ENCODE measurements around the gene ADORA1. TPM values are rescaled to one million over a fixed set of nuclear protein-coding genes. Genes with fewer than 3 reads are reported as not detected.

Gene ADORA1
- total RNA-seq, 5 donors from 2014 or later (not counting 1 experiment from before 2014, with no cell fraction given) = not detected

DNA sequence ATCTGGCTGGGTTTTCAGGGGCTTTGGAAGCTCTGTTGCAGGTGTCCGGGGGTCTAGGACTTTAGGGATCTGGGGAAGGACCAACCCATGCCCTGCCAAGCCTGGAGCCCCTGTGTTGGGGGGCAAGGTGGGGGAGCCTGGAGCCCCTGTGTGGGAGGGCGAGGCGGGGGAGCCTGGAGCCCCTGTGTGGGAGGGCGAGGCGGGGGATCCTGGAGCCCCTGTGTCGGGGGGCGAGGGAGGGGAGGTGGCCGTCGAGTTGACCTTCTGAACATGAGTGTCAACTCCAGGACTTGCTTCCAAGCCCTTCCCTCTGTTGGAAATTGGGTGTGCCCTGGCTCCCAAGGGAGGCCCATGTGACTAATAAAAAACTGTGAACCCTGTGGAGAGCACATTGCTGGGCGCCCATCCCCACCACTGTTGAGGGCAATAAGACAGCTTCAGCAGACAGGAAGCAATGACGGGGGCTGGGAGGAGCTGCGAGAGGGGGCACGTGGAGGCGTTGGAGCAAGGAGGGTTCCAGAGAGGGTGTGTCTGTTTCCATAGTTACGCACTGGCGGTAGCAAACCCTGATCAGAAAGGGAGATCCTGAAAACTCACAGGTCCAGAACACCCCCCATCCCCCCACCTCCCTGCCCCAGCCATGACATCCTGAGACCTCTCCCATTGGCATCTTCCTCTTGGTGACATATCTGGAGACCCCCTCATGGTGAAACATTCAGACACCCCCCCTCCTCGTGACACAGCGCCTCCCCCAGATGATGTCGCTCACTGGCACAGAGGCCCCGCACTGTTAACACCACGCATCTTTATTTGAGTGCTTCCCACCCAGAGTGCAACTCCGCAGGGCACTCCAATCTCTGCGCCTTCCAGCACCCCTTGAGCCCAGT, 39.7 kb downstream of the ADORA1 start:
- no peaks in the 10 kb centered on the region for H3K9me3 Mint-ChIP-seq
- Histone ChIP-seq H3K36me3 (ENCODE audit: control insufficient read depth in 2 of 2, extremely low read depth in 1 of 2, insufficient read depth in 1 of 2, low read length in 1 of 2) (no peaks in the 10 kb centered on the region), H3K27me3 (replicated peaks in 1 of 2; ENCODE audit: control insufficient read depth in 2 of 2, extremely low read depth in 1 of 2, insufficient read depth in 2 of 2, low read length in 1 of 2) (peaks cover 0 to 44% of the 10 kb centered on the region in 2 experiments), H3K4me1 (ENCODE audit: control insufficient read depth in 1 of 2, extremely low read depth in 1 of 2, insufficient read depth in 2 of 2, low read length in 2 of 2) (no peaks in the 10 kb centered on the region), H3K27ac (ENCODE audit: low read length) (no peak overlapping the region), H3K4me3 (ENCODE audit: control insufficient read depth in 1 of 2, extremely low read depth in 1 of 2, low read length in 1 of 2) (no peak overlapping the region), H3K9me3 (no peaks in the 10 kb centered on the region)
- no peak for DNase-seq
- ATAC-seq (replicated peaks in 1 of 4) = no peak
- POLR2A ChIA-PET = no interaction called here
- no peaks in the 10 kb centered on the region for H3K4me1 Mint-ChIP-seq
- peaks cover 18 to 28% of the 10 kb centered on the region in 2 donors for H3K27me3 Mint-ChIP-seq
- no peak overlapping the region for H3K27ac Mint-ChIP-seq
- H3K36me3 Mint-ChIP-seq = no peaks in the 10 kb centered on the region
- 80% methylated on average over 13 of the region's 23 CpGs for WGBS (ENCODE audit: insufficient coverage)
- no peak overlapping the region for H3K4me3 Mint-ChIP-seq
- CTCF ChIA-PET = interaction anchor here in 1 of 2 donors (0.7 kb wide), 1 partner anchor 1983 kb away, joined by 3 read pairs; no protein-coding TSS in a partner anchor

DNA sequence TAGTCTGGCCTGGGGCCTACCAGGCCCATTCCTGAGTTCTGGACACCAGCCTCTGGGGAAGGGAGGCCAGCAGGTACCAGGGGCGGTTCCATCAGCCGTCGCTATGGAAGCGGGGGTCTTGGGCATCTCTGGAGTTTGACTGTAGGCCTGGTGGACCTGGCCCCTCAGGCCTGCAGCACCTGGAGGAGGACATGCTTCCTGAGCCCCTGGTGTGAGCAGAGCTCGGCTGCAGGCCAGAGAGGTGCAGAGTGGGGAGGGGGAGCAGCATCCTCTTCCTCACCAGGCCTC, 40.3 kb downstream of the ADORA1 start:
- no peak for ATAC-seq (replicated peaks in 1 of 4)
- DNase-seq = no peak
- H3K9me3 Mint-ChIP-seq = no peaks in the 10 kb centered on the region
- Histone ChIP-seq H3K36me3 (ENCODE audit: control insufficient read depth in 2 of 2, extremely low read depth in 1 of 2, insufficient read depth in 1 of 2, low read length in 1 of 2) (no peaks in the 10 kb centered on the region), H3K4me1 (ENCODE audit: control insufficient read depth in 1 of 2, extremely low read depth in 1 of 2, insufficient read depth in 2 of 2, low read length in 2 of 2) (no peaks in the 10 kb centered on the region), H3K27me3 (replicated peaks in 1 of 2; ENCODE audit: control insufficient read depth in 2 of 2, extremely low read depth in 1 of 2, insufficient read depth in 2 of 2, low read length in 1 of 2) (peaks cover 0 to 38% of the 10 kb centered on the region in 2 experiments), H3K9me3 (no peaks in the 10 kb centered on the region), H3K4me3 (ENCODE audit: control insufficient read depth in 1 of 2, extremely low read depth in 1 of 2, low read length in 1 of 2) (no peak overlapping the region), H3K27ac (ENCODE audit: low read length) (no peak overlapping the region)
- ChIA-PET POLR2A (no interaction called here), CTCF (no interaction called here)
- H3K27ac Mint-ChIP-seq = no peak overlapping the region
- H3K36me3 Mint-ChIP-seq = no peaks in the 10 kb centered on the region
- peaks cover 17 to 22% of the 10 kb centered on the region in 2 donors for H3K27me3 Mint-ChIP-seq
- H3K4me1 Mint-ChIP-seq = no peaks in the 10 kb centered on the region
- 90% methylated on average over 4 of the region's 5 CpGs for WGBS (ENCODE audit: insufficient coverage)
- no peak overlapping the region for H3K4me3 Mint-ChIP-seq

- Histone ChIP-seq H3K9me3 (no peaks in the 10 kb centered on the region), H3K4me1 (ENCODE audit: control insufficient read depth in 1 of 2, extremely low read depth in 1 of 2, insufficient read depth in 2 of 2, low read length in 2 of 2) (no peaks in the 10 kb centered on the region), H3K36me3 (ENCODE audit: control insufficient read depth in 2 of 2, extremely low read depth in 1 of 2, insufficient read depth in 1 of 2, low read length in 1 of 2) (no peaks in the 10 kb centered on the region), H3K27ac (ENCODE audit: low read length) (no peak overlapping the region), H3K27me3 (replicated peaks in 1 of 2; ENCODE audit: control insufficient read depth in 2 of 2, extremely low read depth in 1 of 2, insufficient read depth in 2 of 2, low read length in 1 of 2) (peaks cover 0 to 35% of the 10 kb centered on the region in 2 experiments), H3K4me3 (ENCODE audit: control insufficient read depth in 1 of 2, extremely low read depth in 1 of 2, low read length in 1 of 2) (no peak overlapping the region)
- H3K27ac Mint-ChIP-seq = no peak overlapping the region
- H3K4me1 Mint-ChIP-seq = no peaks in the 10 kb centered on the region
- 85% methylated on average over 5 of the region's 12 CpGs for WGBS (ENCODE audit: insufficient coverage)
- no peak for ATAC-seq (replicated peaks in 1 of 4)
- ChIA-PET CTCF (interaction anchor here in 1 of 2 donors (1.3 kb wide), 1 partner anchor 47 kb away, joined by 3 read pairs; no protein-coding TSS in a partner anchor), POLR2A (no interaction called here)
- no peak for DNase-seq
- H3K9me3 Mint-ChIP-seq = no peaks in the 10 kb centered on the region
- no peak overlapping the region for H3K4me3 Mint-ChIP-seq
- H3K27me3 Mint-ChIP-seq = peaks cover 14 to 18% of the 10 kb centered on the region in 2 donors
- H3K36me3 Mint-ChIP-seq = no peaks in the 10 kb centered on the region
These were observed 40.8 kb downstream of the ADORA1 start for GRCh38 chr1:203168256-203168786.

- Histone ChIP-seq H3K4me3 (ENCODE audit: control insufficient read depth in 1 of 2, extremely low read depth in 1 of 2, low read length in 1 of 2) (no peak overlapping the region), H3K27ac (ENCODE audit: low read length) (no peak overlapping the region), H3K36me3 (ENCODE audit: control insufficient read depth in 2 of 2, extremely low read depth in 1 of 2, insufficient read depth in 1 of 2, low read length in 1 of 2) (no peaks in the 10 kb centered on the region), H3K9me3 (no peaks in the 10 kb centered on the region), H3K27me3 (replicated peaks in 1 of 2; ENCODE audit: control insufficient read depth in 2 of 2, extremely low read depth in 1 of 2, insufficient read depth in 2 of 2, low read length in 1 of 2) (peaks cover 0 to 31% of the 10 kb centered on the region in 2 experiments), H3K4me1 (ENCODE audit: control insufficient read depth in 1 of 2, extremely low read depth in 1 of 2, insufficient read depth in 2 of 2, low read length in 2 of 2) (no peaks in the 10 kb centered on the region)
- Mint-ChIP-seq H3K4me1 (no peaks in the 10 kb centered on the region), H3K4me3 (no peak overlapping the region), H3K36me3 (no peaks in the 10 kb centered on the region), H3K27me3 (peaks cover 14 to 15% of the 10 kb centered on the region in 2 donors), H3K9me3 (no peaks in the 10 kb centered on the region), H3K27ac (no peak overlapping the region)
- 93% methylated on average over 6 of the region's 9 CpGs for WGBS (ENCODE audit: insufficient coverage)
- no peak for DNase-seq
- ChIA-PET CTCF (interaction anchor here in 1 of 2 donors (1.3 kb wide), 1 partner anchor 47 kb away, joined by 3 read pairs; no protein-coding TSS in a partner anchor), POLR2A (no interaction called here)
- no peak for ATAC-seq (replicated peaks in 1 of 4)
These were observed 41.5 kb downstream of the ADORA1 start for GRCh38 chr1:203168991-203169390.

- Histone ChIP-seq H3K27ac (ENCODE audit: low read length) (no peak overlapping the region), H3K36me3 (ENCODE audit: control insufficient read depth in 2 of 2, extremely low read depth in 1 of 2, insufficient read depth in 1 of 2, low read length in 1 of 2) (no peaks in the 10 kb centered on the region), H3K27me3 (replicated peaks in 1 of 2; ENCODE audit: control insufficient read depth in 2 of 2, extremely low read depth in 1 of 2, insufficient read depth in 2 of 2, low read length in 1 of 2) (peaks cover 0 to 28% of the 10 kb centered on the region in 2 experiments), H3K4me3 (ENCODE audit: control insufficient read depth in 1 of 2, extremely low read depth in 1 of 2, low read length in 1 of 2) (no peak overlapping the region), H3K9me3 (no peaks in the 10 kb centered on the region), H3K4me1 (ENCODE audit: control insufficient read depth in 1 of 2, extremely low read depth in 1 of 2, insufficient read depth in 2 of 2, low read length in 2 of 2) (no peaks in the 10 kb centered on the region)
- WGBS (ENCODE audit: insufficient coverage) = 95% methylated on average over 7 of the region's 21 CpGs
- Mint-ChIP-seq H3K27ac (no peak overlapping the region), H3K9me3 (no peaks in the 10 kb centered on the region), H3K27me3 (peaks cover 9 to 10% of the 10 kb centered on the region in 2 donors), H3K36me3 (no peaks in the 10 kb centered on the region), H3K4me1 (no peaks in the 10 kb centered on the region), H3K4me3 (no peak overlapping the region)
- ATAC-seq (replicated peaks in 1 of 4) (no peak), DNase-seq (no peak)
- ChIA-PET CTCF (interaction anchor here in 1 of 2 donors (1.3 kb wide), 1 partner anchor 46 kb away, joined by 3 read pairs; no protein-coding TSS in a partner anchor), POLR2A (no interaction called here)
These were observed 42.4 kb downstream of the ADORA1 start for GRCh38 chr1:203169770-203170520.

- H3K27me3 ChIP-seq (replicated peaks in 1 of 2; ENCODE audit: control insufficient read depth in 2 of 2, extremely low read depth in 1 of 2, insufficient read depth in 2 of 2, low read length in 1 of 2) = peaks cover 0 to 31% of the 10 kb centered on the region in 2 experiments
- H3K4me1 ChIP-seq (ENCODE audit: control insufficient read depth in 1 of 2, extremely low read depth in 1 of 2, insufficient read depth in 2 of 2, low read length in 2 of 2) = no peaks in the 10 kb centered on the region
- Mint-ChIP-seq H3K4me1 (no peaks in the 10 kb centered on the region), H3K27me3 (peaks cover 4 to 6% of the 10 kb centered on the region in 2 donors), H3K4me3 (no peak overlapping the region), H3K36me3 (no peaks in the 10 kb centered on the region), H3K27ac (no peak overlapping the region), H3K9me3 (no peaks in the 10 kb centered on the region)
- ATAC-seq (replicated peaks in 1 of 4) (no peak), DNase-seq (no peak)
- H3K9me3 ChIP-seq = no peaks in the 10 kb centered on the region
- H3K27ac ChIP-seq (ENCODE audit: low read length) = no peak overlapping the region
- ChIA-PET POLR2A (no interaction called here), CTCF (interaction anchor here in 1 of 2 donors (0.6 kb wide), 1 partner anchor 891 kb away, joined by 3 read pairs; no protein-coding TSS in a partner anchor)
- H3K36me3 ChIP-seq (ENCODE audit: control insufficient read depth in 2 of 2, extremely low read depth in 1 of 2, insufficient read depth in 1 of 2, low read length in 1 of 2) = no peaks in the 10 kb centered on the region
- no peak overlapping the region for H3K4me3 ChIP-seq (ENCODE audit: control insufficient read depth in 1 of 2, extremely low read depth in 1 of 2, low read length in 1 of 2)
- 78% methylated on average over 6 of the region's 8 CpGs for WGBS (ENCODE audit: insufficient coverage)
These were observed 43.3 kb downstream of the ADORA1 start for GRCh38 chr1:203170625-203171330.

All from T-cell (primary cell).